H1 (cell line): ENCODE results near the gene C10orf95. TPM values are rescaled to one million over a fixed set of nuclear protein-coding genes. Genes with fewer than 3 reads are reported as not detected.

Source experiments
- CTCF ChIA-PET: fragments of 300-600 bp; sonication (Branson Sonifier 250); formaldehyde crosslinking; loops from one replicate; lab custom pipeline; 2021; ENCODE audit not compliant: partially characterized antibody; lab: Charles Lee
- POLR2A ChIA-PET: fragments of 300-600 bp; sonication (Branson Sonifier 250); formaldehyde crosslinking; loops from one replicate; lab custom pipeline; 2021; ENCODE audit warnings: inconsistent platforms; ENCODE audit not compliant: partially characterized antibody; lab: Charles Lee
- DNase-seq, 2 experiments: peaks; one replicate each; pipeline versions ENCODE4 v3.0.0 to v3.0.0-alpha.2; 2010 to 2022; ENCODE audit warnings: low spot score in 2 of 2, low read depth in 1 of 2, mixed read lengths in 1 of 2
- FAIRE-seq: peaks from 2 replicates; lab custom pipeline; 2011; peaks lifted over from hg19 to GRCh38; lab: Jason Lieb, UNC
- H2AFZ ChIP-seq: 2 replicates; pipeline ENCODE4 v1.8.1; 2012; ENCODE audit warnings: low read length, inconsistent platforms
- H2AK5ac ChIP-seq: 2 replicates; pipeline ENCODE4 v1.6.1; 2013; ENCODE audit warnings: low read depth, low read length
- H2BK120ac ChIP-seq: replicated peaks from 2 replicates; pipeline ENCODE3; 2013; ENCODE audit warnings: low read depth, low read length, inconsistent platforms
- H2BK12ac ChIP-seq: 2 replicates; pipeline ENCODE4 v1.6.1; 2013; ENCODE audit warnings: low read depth, low read length
- H2BK15ac ChIP-seq: 2 replicates; pipeline ENCODE4 v1.6.1; 2013; ENCODE audit warnings: low read length
- H2BK20ac ChIP-seq: 2 replicates; pipeline ENCODE4 v1.6.1; 2013; ENCODE audit warnings: low read length
- H2BK5ac ChIP-seq: 2 replicates; pipeline ENCODE4 v1.6.1; 2013; ENCODE audit warnings: low read depth, low read length
- H3K14ac ChIP-seq: 2 replicates; pipeline ENCODE4 v1.6.1; 2013; ENCODE audit warnings: inconsistent platforms; ENCODE audit not compliant: insufficient read length
- H3K18ac ChIP-seq: 2 replicates; pipeline ENCODE4 v1.6.1; 2013; ENCODE audit warnings: low read length; ENCODE audit errors: extremely low read depth
- H3K23ac ChIP-seq: 2 replicates; pipeline ENCODE4 v1.6.1; 2013; ENCODE audit warnings: inconsistent platforms; ENCODE audit not compliant: insufficient read length
- H3K23me2 ChIP-seq: 2 replicates; pipeline ENCODE4 v1.6.1; 2013; ENCODE audit warnings: low read depth, low read length
- H3K27ac ChIP-seq: 2 replicates; pipeline ENCODE4 v1.6.1; 2011; ENCODE audit warnings: low read depth, low read length, inconsistent platforms
- H3K27me3 ChIP-seq, 4 experiments: replicated peaks in 1 of 4; 1 replicate in 1 of 4; 2 replicates in 3 of 4; pipeline versions ENCODE4 v1.6.1 to v1.8.1; 2011 to 2013; ENCODE audit warnings: low read length in 3 of 4, mild to moderate bottlenecking in 3 of 4, inconsistent platforms in 2 of 4, mixed read lengths in 2 of 4, moderate library complexity in 1 of 4; ENCODE audit not compliant: control insufficient read depth in 3 of 4, insufficient read depth in 3 of 4; ENCODE audit errors: extremely low read depth in 1 of 4
- H3K36me3 ChIP-seq, 4 experiments: 2 replicates each; pipeline versions ENCODE4 v1.6.1 to v1.8.1; 2011 to 2013; ENCODE audit warnings: mild to moderate bottlenecking in 4 of 4, low read length in 3 of 4, moderate library complexity in 2 of 4, control low read depth in 1 of 4, inconsistent platforms in 1 of 4; ENCODE audit not compliant: insufficient read depth in 4 of 4, control insufficient read depth in 2 of 4
- H3K4ac ChIP-seq: replicated peaks from 2 replicates; pipeline ENCODE3; 2013; ENCODE audit warnings: low read length, low read depth, mixed read lengths, inconsistent platforms; ENCODE audit not compliant: insufficient read length
- H3K4me1 ChIP-seq, 4 experiments: replicated peaks in 1 of 4; 1 replicate in 1 of 4; 2 replicates in 3 of 4; pipeline versions ENCODE4 v1.6.1 to v1.8.1; 2011 to 2013; ENCODE audit warnings: low read length in 3 of 4, inconsistent platforms in 2 of 4, mixed read lengths in 1 of 4; ENCODE audit not compliant: insufficient read depth in 4 of 4, control insufficient read depth in 3 of 4
- H3K4me2 ChIP-seq, 2 experiments: 2 replicates each; pipeline versions ENCODE4 v1.6.1 to v1.8.1; 2011 to 2013; ENCODE audit warnings: low read depth in 2 of 2, low read length in 2 of 2, control low read depth in 1 of 2, inconsistent platforms in 1 of 2, mild to moderate bottlenecking in 1 of 2; ENCODE audit not compliant: insufficient read depth in 1 of 2
- H3K4me3 ChIP-seq, 4 experiments: fragments of 200-600, 300-600 bp in 1 of 4; sonication (generic), shearing (Covaris generic), sonication (Bioruptor Twin) in 1 of 4; 2 replicates each; pipeline versions ENCODE4 v1.5.1 to v1.8.1; 2011 to 2016; ENCODE audit warnings: low read length in 4 of 4, low read depth in 3 of 4, control low read depth in 2 of 4, inconsistent platforms in 2 of 4, mild to moderate bottlenecking in 2 of 4, mixed read lengths in 1 of 4, moderate library complexity in 1 of 4; ENCODE audit not compliant: insufficient read depth in 2 of 4; ENCODE audit errors: extremely low read depth in 1 of 4
- H3K56ac ChIP-seq: replicated peaks from 2 replicates; pipeline ENCODE3; 2013; ENCODE audit warnings: low read depth, mild to moderate bottlenecking, mixed read lengths, low read length, inconsistent platforms; ENCODE audit not compliant: insufficient read length
- H3K79me1 ChIP-seq: 2 replicates; pipeline ENCODE4 v1.6.1; 2013; ENCODE audit warnings: low read depth, low read length, control low read depth
- H3K79me2 ChIP-seq, 2 experiments: 2 replicates each; pipeline versions ENCODE4 v1.6.1 to v1.8.1; 2012 to 2013; ENCODE audit warnings: low read length in 2 of 2, mild to moderate bottlenecking in 2 of 2, inconsistent platforms in 1 of 2; ENCODE audit not compliant: insufficient read depth in 2 of 2, control insufficient read depth in 1 of 2
- H3K9ac ChIP-seq, 4 experiments: replicated peaks in 1 of 4; 1 replicate in 1 of 4; 2 replicates in 3 of 4; pipeline versions ENCODE4 v1.6.1 to v1.8.1; 2011 to 2013; ENCODE audit warnings: low read depth in 3 of 4, low read length in 3 of 4, control low read depth in 2 of 4, mild to moderate bottlenecking in 2 of 4, moderate library complexity in 2 of 4, inconsistent platforms in 1 of 4; ENCODE audit errors: extremely low read depth in 1 of 4
- H3K9me3 ChIP-seq, 2 experiments: 2 replicates each; pipeline versions ENCODE4 v1.6.1 to v1.8.1; 2012 to 2013; ENCODE audit warnings: mild to moderate bottlenecking in 2 of 2, moderate library complexity in 2 of 2, control low read depth in 1 of 2, inconsistent platforms in 1 of 2, low read depth in 1 of 2, low read length in 1 of 2, mixed read lengths in 1 of 2; ENCODE audit not compliant: insufficient read depth in 2 of 2
- H4K20me1 ChIP-seq, 2 experiments: replicated peaks in 1 of 2; 2 replicates each; pipeline versions ENCODE3 to v1.8.1; 2011 to 2013; ENCODE audit warnings: inconsistent platforms in 2 of 2, low read length in 2 of 2, mild to moderate bottlenecking in 1 of 2; ENCODE audit not compliant: insufficient read depth in 2 of 2, control insufficient read depth in 1 of 2
- H4K5ac ChIP-seq: 2 replicates; pipeline ENCODE4 v1.6.1; 2013; ENCODE audit warnings: low read length, low read depth, mixed read lengths, inconsistent platforms; ENCODE audit not compliant: insufficient read length
- H4K8ac ChIP-seq: 2 replicates; pipeline ENCODE4 v1.8.0; 2013; ENCODE audit warnings: mild to moderate bottlenecking, moderate library complexity, low read length, inconsistent platforms; ENCODE audit not compliant: insufficient read depth; ENCODE audit errors: extremely low read depth
- H4K91ac ChIP-seq: replicated peaks from 2 replicates; pipeline ENCODE3; 2013; ENCODE audit warnings: low read length, mixed read lengths, inconsistent platforms; ENCODE audit not compliant: insufficient read length
- HDAC2 ChIP-seq, 2 experiments: fragments of 300-600 bp in 1 of 2; sonication (generic) in 1 of 2; IDR thresholded peaks; 2 replicates each; pipeline ENCODE4 v1.6.1; 2011 to 2012; ENCODE audit warnings: low read depth in 2 of 2, low read length in 2 of 2, mild to moderate bottlenecking in 2 of 2, moderate library complexity in 2 of 2, borderline replicate concordance in 1 of 2, inconsistent platforms in 1 of 2
- SP2 ChIP-seq: IDR thresholded peaks from 2 replicates; pipeline ENCODE4 v1.6.1; 2012; ENCODE audit warnings: mild to moderate bottlenecking, low read length, inconsistent platforms
- TBP ChIP-seq: IDR thresholded peaks from 2 replicates; pipeline ENCODE4 v1.6.1; 2011; ENCODE audit warnings: low read depth, low read length, improper control_type of control experiment
- WGBS, 2 experiments: shearing (Covaris generic) in 1 of 2; methylation state at CpG; one replicate each; pipeline versions ENCODE4 v1.1.6 to v1.1.7; 2013 to 2015; ENCODE audit warnings: low lambda C conversion rate in 2 of 2, mixed read lengths in 2 of 2, inconsistent platforms in 1 of 2, low coverage in 1 of 2, missing lambda C conversion rate in 1 of 2; ENCODE audit not compliant: insufficient replicate concordance in 2 of 2, insufficient coverage in 1 of 2, insufficient read length in 1 of 2; ENCODE audit errors: extremely low coverage in 1 of 2, missing lambda C conversion rate in 1 of 2; 5-methylcytosine and 5-hydroxymethylcytosine counted together
- polyA plus RNA-seq, 7 experiments: library from polyadenylated mRNA; depleted of rRNA in 3 of 7; stranded (reverse) in 5 of 7; unstranded in 2 of 7; fragments of >200 nt in 5 of 7; fragments of 200-250 nt in 2 of 7; gene quantifications; 1 replicate in 5 of 7; 2 replicates in 1 of 7; 4 replicates in 1 of 7; pipeline versions ENCODE4 v1.2.1 to v1.2.3, GENCODE V29; 2011 to 2013; ENCODE audit warnings: missing spikeins in 2 of 7, mixed read lengths in 2 of 7
- total RNA-seq: library from RNA; stranded (reverse); fragmentation: NEBNext Ultra II Directional; extraction: Animal tissue kit (Norgen Biotek cat#: 25700); gene quantifications from 2 replicates; pipeline ENCODE4 v1.2.1, GENCODE V29; 2021

C10orf95 gene
- total and polyA plus RNA-seq, 2 of the 8 experiments (the other 6 are each of a cell fraction or from before 2014, with no cell fraction given): 0.34 to 0.48 TPM

DNA sequence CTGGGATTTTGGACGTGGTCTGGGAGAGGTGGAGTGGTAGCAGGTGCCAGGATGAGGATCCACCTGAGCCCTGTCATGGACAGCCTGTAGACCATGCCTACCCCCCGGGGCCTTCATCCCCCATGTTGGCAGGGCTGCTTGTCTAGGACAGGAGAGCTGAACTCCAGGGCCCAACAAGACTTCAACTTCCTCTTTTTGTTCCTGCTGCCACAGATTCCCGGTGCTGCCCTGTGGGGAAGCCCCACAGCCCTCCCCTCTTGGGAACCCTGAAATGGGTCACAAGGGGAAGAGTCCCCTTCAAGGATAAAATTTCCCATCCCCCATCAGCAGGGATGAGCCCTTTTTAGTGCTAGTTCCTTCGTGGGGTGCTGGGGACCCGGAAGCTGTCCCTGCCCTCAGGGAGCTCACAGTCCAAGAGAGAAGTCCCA is 17.7 kb downstream of the C10orf95 start:
- Histone ChIP-seq H2AK5ac (no peak overlapping the region), H3K23ac (no peak overlapping the region), H2BK20ac (no peak overlapping the region), H3K18ac (no peak overlapping the region), H4K8ac (no peak overlapping the region), H3K56ac (no peak overlapping the region), H3K9me3 (no peaks in the 10 kb centered on the region), H3K23me2 (peaks cover 9% of the 10 kb centered on the region), H2AFZ (no peak overlapping the region), H4K5ac (no peak overlapping the region), H3K27me3 (peaks cover 13 to 37% (median 34%) of the 10 kb centered on the region in 4 experiments), H3K27ac (no peak overlapping the region), H3K14ac (no peak overlapping the region), H4K91ac (no peak overlapping the region), H2BK5ac (no peak overlapping the region), H3K4me2 (no peak overlapping the region; a peak in 1 of 4 replicates), H3K4me3 (no peak overlapping the region), H2BK12ac (no peak overlapping the region), H2BK120ac (no peak overlapping the region), H2BK15ac (no peak overlapping the region), H3K4me1 (peaks cover 0 to 18% (median 13%) of the 10 kb centered on the region in 4 experiments; a peak in 6 of 7 replicates), H3K36me3 (no peaks in the 10 kb centered on the region; a peak in 1 of 8 replicates), H3K79me1 (no peaks in the 10 kb centered on the region), H3K4ac (no peak overlapping the region), H4K20me1 (no peaks in the 10 kb centered on the region), H3K79me2 (no peaks in the 10 kb centered on the region; a peak in 1 of 4 replicates), H3K9ac (no peak overlapping the region)
- TF ChIP-seq HDAC2 (IDR thresholded peaks at IDR 0.05; ENCODE audit: borderline replicate concordance in 1 of 2, low read depth in 2 of 2, low read length in 2 of 2) (no peak), SP2 (no peak), TBP (no peak)
- POLR2A ChIA-PET: interaction anchor here (0.6 to 9.0 kb wide), 5 partner anchors 9 to 212 kb away, joined by 4 to 75 read pairs (median 13); partner anchors contain the start of gene C10orf95
- no peak for DNase-seq
- WGBS, 2 experiments: 76% methylated on average over 5 of the region's 5 CpGs; no CpG with 5 or more reads in 1 of the 2 experiments
- CTCF ChIA-PET: interaction anchor here (0.6 to 7.5 kb wide), 12 partner anchors 9 to 604 kb away, joined by 3 to 40 read pairs (median 4); partner anchors contain the start of genes C10orf95 and FBXL15
- FAIRE-seq: no peak
